HUES64 (cell line): ENCODE measurements around the gene HYDIN. TPM values are rescaled to one million over a fixed set of nuclear protein-coding genes. Genes with fewer than 3 reads are reported as not detected.

Experiments used
- H3K27ac ChIP-seq: 2 replicates; pipeline ENCODE4 v1.7.0; 2013; ENCODE audit warnings: low read depth, low read length, inconsistent platforms
- H3K27me3 ChIP-seq: 2 replicates; pipeline ENCODE4 v1.6.1; 2013; ENCODE audit warnings: mild to moderate bottlenecking, low read length; ENCODE audit not compliant: insufficient read depth
- H3K36me3 ChIP-seq: 2 replicates; pipeline ENCODE4 v1.6.1; 2013; ENCODE audit warnings: mild to moderate bottlenecking, low read length; ENCODE audit not compliant: insufficient read depth
- H3K4me1 ChIP-seq: 2 replicates; pipeline ENCODE4 v1.6.1; 2013; ENCODE audit warnings: mild to moderate bottlenecking, low read length, moderate library complexity; ENCODE audit not compliant: insufficient read depth
- H3K4me3 ChIP-seq: 2 replicates; pipeline ENCODE4 v1.5.1; 2013; ENCODE audit warnings: mild to moderate bottlenecking, low read length, moderate library complexity
- H3K9ac ChIP-seq: 2 replicates; pipeline ENCODE4 v1.6.1; 2013; ENCODE audit warnings: mild to moderate bottlenecking, low read depth, low read length
- H3K9me3 ChIP-seq: 2 replicates; pipeline ENCODE4 v1.6.1; 2013; ENCODE audit warnings: low read depth, low read length; ENCODE audit not compliant: insufficient read depth
- WGBS: fragments of 150-250, 120-280 bp; methylation state at CpG from one replicate; pipeline ENCODE4 v1.1.7; 2013; ENCODE audit warnings: missing lambda C conversion rate; 5-methylcytosine and 5-hydroxymethylcytosine counted together
- polyA plus RNA-seq, 2 experiments: library from polyadenylated mRNA; stranded (reverse); fragments of 50-300 nt; gene quantifications; one replicate each; pipeline ENCODE4 v1.2.3, GENCODE V29; 2013

The HYDIN gene
- 0.85 TPM for polyA plus RNA-seq (2013, experiment 1 of 2)
- polyA plus RNA-seq (2013, experiment 2 of 2) = 1.3 TPM

DNA sequence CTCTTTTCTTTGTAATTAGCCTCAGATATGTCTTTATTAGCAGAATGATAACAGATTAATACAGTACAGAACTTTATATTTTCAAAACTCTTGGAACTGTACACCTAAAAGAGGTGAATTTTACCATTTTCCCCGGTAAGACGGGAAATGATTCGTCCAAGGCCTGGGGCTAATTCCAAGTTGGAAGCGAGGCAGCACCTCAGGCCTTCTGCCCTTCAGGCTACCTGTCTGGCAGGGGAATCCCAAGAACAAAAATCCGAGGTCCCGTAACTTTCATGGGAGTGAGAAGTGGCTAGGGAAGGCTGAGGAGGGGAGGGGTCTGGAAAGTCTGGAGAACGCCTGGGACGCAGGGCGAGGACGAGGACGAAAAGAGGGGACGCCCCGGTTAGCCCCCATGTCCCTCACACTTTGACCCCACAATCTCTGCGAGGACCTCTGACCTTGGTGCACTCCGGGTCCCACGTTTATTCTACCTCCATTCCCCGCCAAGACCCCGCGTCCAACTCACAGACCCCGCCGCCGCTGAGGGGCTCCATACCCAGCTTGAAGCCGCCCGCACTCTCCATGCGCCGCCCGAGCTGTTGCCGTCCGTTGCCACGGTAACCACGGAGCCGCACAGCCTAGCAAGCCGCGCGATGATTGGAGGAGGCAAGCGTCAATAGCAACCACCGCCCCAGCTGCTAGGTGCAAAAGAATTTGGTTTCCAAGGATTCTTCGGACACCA lies at the start of gene HYDIN:
Gene HYDIN, minus strand, starts transcription at position 601 of the 724 bp plus-strand sequence. CDS start 43,827 bp downstream, outside the sequence.
- no peaks in the 10 kb centered on the region for H3K27me3 ChIP-seq
- H3K27ac ChIP-seq = no peak within 1 kb of the TSS
- 0 out of 2 replicates have a peak, but pooled peaks cover 4% of the 10 kb centered on the region for H3K4me1 ChIP-seq
- H3K9ac ChIP-seq = peak within 1 kb of the TSS; percentile 53
- H3K36me3 ChIP-seq = no peaks in the 10 kb centered on the region; the same call in 1 of the 2 replicates
- 10% methylated on average over 38 of the region's 38 CpGs for WGBS
- peaks cover 27% of the 10 kb centered on the region for H3K9me3 ChIP-seq
- peak within 1 kb of the TSS; percentile 76 for H3K4me3 ChIP-seq

DNA sequence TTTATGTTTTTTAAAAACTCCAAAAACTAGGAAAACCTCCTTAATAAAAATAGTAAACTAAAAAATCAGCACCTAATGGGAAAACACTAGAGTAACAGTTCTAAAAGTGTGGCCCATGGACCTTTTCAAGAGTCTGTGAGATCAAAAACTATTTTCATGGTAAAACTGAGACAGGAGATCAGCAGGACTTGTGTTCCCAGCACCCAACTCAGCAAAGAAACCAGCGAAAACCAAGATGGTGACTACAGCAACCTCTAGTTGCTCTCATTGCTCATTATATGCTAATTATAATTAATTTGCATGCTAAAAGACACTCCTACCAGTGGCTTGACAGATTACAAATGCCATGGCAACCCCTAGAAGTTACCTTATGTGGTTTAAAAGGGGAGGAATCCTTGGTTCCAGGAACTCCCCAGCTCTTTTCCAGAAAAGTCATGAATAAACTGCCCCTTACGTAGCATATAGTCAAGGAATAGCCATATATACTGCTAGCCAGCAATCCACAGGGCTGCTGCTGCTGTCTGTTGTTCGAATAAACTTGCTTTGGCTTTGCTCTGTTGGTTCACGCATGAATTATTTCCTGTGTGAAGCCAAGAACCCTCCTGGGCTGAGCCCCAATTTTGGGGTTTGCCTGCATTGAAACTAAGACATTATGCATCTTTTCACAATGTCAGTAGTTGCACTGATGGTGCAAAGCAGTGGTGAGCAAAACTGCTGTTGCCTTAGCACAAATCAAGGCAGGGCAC lies 46.2 kb upstream of the HYDIN start:
- WGBS = 95% methylated on average over 4 of the region's 4 CpGs

DNA sequence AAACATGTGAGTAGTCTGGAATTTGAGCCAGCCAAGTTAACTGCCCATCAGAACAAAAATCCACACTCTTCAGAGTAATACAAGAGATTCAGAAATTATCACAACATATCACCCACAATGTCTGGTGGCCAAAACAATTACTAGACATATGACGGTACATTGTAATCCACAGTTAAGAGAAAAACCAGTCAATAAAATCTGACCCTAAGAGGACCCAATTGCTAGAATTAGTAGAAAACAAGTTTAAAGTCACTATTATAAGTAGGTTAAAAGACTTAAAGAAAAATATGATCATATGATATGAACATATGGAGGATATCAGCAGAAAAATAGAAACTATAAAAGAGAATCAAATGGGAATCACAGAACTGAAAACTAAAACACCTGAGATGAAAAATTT lies 42.9 kb upstream of the HYDIN start:
- Histone ChIP-seq H3K4me3 (no peak overlapping the region), H3K4me1 (no peaks in the 10 kb centered on the region), H3K36me3 (no peaks in the 10 kb centered on the region), H3K9me3 (peaks cover 19% of the 10 kb centered on the region), H3K27me3 (no peaks in the 10 kb centered on the region), H3K9ac (no peak overlapping the region), H3K27ac (no peak overlapping the region)
- WGBS = 100% methylated on average over 1 of the region's 1 CpG

More for the DNA sequence above, 46.2 kb upstream of the HYDIN start:
- peaks cover 19% of the 10 kb centered on the region for H3K9me3 ChIP-seq
- H3K4me1 ChIP-seq = no peaks in the 10 kb centered on the region
- no peaks in the 10 kb centered on the region for H3K27me3 ChIP-seq
- no peak overlapping the region for H3K9ac ChIP-seq
- H3K4me3 ChIP-seq = no peak overlapping the region
- no peaks in the 10 kb centered on the region for H3K36me3 ChIP-seq
- H3K27ac ChIP-seq = no peak overlapping the region

DNA sequence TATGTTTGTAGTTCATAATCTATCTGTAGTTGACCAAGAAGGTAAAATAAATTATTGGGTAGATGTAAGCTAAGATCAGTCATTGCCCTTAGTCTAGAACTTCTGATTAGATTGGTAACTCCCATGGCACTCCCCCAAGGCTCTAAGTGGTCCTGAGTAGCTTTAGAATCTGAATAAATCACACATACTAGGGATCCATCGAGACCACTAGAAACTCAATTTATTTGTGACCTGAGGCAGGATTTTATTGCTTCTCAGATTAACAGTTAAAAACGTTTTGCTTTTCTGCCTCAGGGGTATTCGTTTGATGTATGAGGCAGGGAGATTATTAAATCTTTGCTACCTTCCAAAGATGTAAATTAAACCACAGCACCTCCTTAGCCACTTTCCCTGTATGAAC lies 33.8 kb upstream of the HYDIN start:
- Histone ChIP-seq H3K27me3 (no peaks in the 10 kb centered on the region), H3K9me3 (no peaks in the 10 kb centered on the region), H3K4me3 (no peak overlapping the region), H3K36me3 (no peaks in the 10 kb centered on the region), H3K4me1 (no peaks in the 10 kb centered on the region), H3K9ac (no peak overlapping the region), H3K27ac (no peak overlapping the region)
- 88% methylated on average over 3 of the region's 3 CpGs for WGBS

DNA sequence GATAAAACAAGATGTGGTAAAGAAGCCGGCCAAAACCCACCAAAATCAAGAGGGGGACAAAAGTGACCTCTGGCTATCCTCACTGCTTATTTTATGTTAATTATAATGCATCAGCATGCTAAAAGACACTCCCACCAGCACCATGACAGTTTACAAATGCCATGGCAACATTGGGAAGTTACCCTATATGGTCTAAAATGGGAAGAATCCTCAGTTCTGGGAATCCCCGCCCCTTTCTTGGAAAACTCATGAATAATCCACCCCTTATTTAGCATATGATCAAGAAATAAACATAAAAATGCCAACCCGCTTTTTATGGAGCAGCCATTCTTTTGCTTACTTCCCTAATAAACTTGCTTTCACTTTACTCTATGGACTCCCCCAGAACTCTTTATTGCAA lies 33.1 kb upstream of the HYDIN start:
- no peaks in the 10 kb centered on the region for H3K36me3 ChIP-seq
- no peaks in the 10 kb centered on the region for H3K4me1 ChIP-seq
- H3K27ac ChIP-seq = no peak overlapping the region
- no peak overlapping the region for H3K9ac ChIP-seq
- 93% methylated on average over 3 of the region's 3 CpGs for WGBS
- no peaks in the 10 kb centered on the region for H3K9me3 ChIP-seq
- H3K27me3 ChIP-seq = no peaks in the 10 kb centered on the region
- no peak overlapping the region for H3K4me3 ChIP-seq

DNA sequence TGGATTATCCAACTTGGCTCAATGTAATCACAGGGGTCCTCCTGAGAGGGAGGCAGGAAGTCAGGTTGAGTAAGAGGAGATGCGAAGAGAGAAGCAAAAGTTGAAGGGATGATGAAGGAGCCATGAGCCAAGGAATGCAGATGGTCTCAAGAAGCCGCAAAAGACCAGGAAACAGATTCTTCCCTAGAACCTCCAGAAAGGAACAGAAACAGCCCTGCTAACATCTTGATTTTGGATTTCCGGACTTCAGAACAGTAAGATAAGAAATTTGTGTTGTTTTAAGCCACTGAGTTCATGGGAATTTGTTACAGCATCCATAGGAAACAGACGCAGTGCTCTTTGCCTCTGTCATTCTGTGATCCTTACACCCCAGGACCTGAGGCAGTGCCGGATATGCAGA lies 31.9 kb upstream of the HYDIN start:
- Histone ChIP-seq H3K9me3 (no peaks in the 10 kb centered on the region), H3K27me3 (no peaks in the 10 kb centered on the region), H3K36me3 (no peaks in the 10 kb centered on the region), H3K4me3 (no peak overlapping the region), H3K4me1 (no peaks in the 10 kb centered on the region; the same call in 1 of the 2 replicates), H3K27ac (no peak overlapping the region), H3K9ac (no peak overlapping the region)
- WGBS = 92% methylated on average over 5 of the region's 5 CpGs

DNA sequence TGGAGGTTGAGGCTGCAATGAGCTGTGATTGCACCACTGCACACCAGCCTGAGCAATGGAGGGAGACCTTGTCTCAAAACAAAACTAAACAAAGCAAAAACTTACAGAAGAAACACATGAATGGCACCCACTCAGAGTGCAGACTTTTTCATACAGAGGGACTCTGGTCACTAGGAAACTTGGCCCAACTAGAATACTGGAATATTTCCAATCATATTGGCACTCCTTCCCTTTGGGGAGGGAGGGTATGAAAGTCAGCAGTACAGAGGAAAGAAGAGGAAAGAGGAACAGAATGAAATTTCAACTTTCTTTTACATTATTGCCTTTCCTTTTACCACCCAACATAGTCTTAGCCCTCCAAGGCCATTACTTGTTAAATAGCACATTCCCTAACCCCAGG lies 30.5 kb upstream of the HYDIN start:
- no peaks in the 10 kb centered on the region for H3K27me3 ChIP-seq

DNA sequence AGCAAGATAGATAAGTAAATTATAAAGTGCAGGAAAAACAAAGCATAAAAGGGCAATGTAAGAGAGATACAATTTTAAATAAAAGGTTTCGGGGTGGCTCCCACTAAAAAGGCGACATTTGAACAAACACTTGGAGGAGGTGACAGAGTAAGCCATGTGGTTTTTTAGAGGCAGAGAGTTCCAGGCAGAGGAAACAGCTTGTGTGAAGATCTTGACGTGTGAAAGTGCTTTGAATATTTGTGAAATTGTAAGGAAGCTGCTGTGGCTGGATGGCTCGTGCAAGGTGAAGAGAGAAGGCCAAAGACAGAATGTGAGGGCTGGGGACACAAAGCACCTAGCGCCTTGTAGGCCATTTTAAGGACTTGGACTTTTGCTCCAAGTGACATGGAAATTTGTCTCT lies 28.6 kb upstream of the HYDIN start:
- no peaks in the 10 kb centered on the region for H3K27me3 ChIP-seq
- no peak overlapping the region for H3K9ac ChIP-seq
- H3K4me1 ChIP-seq = peaks cover 12% of the 10 kb centered on the region
- H3K4me3 ChIP-seq = no peak overlapping the region
- H3K36me3 ChIP-seq = no peaks in the 10 kb centered on the region
- 87% methylated on average over 5 of the region's 5 CpGs for WGBS
- H3K9me3 ChIP-seq = no peaks in the 10 kb centered on the region
- H3K27ac ChIP-seq = no peak overlapping the region

More for the DNA sequence above, 30.5 kb upstream of the HYDIN start:
- no peak overlapping the region for H3K4me3 ChIP-seq
- no peaks in the 10 kb centered on the region for H3K9me3 ChIP-seq
- no peak overlapping the region for H3K9ac ChIP-seq
- no peaks in the 10 kb centered on the region for H3K36me3 ChIP-seq
- no peaks in the 10 kb centered on the region; the same call in 1 of the 2 replicates for H3K4me1 ChIP-seq
- H3K27ac ChIP-seq = no peak overlapping the region

DNA sequence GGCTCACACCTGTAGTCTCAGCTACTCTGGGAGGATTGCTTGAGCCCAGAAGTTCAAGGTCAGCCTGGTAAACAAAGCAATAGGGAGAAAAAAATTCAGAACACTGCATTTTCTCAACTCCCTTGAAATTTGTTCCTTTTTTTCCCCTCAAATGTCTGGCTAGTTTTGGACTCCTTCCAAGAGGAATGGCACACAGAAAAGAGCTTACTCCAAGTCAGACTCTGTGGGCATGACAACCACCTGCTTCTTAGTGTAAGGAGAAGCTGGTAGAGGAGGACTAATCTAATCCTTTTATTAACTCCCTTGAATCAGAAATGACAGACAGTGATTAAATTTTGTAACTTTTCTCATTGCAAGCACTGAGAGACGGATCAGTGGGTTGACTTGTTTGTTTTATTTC lies 27.9 kb upstream of the HYDIN start:
- H3K4me1 ChIP-seq = peaks cover 12% of the 10 kb centered on the region
- 91% methylated on average over 1 of the region's 1 CpG for WGBS
- no peak overlapping the region for H3K4me3 ChIP-seq
- H3K9me3 ChIP-seq = no peaks in the 10 kb centered on the region
- no peaks in the 10 kb centered on the region for H3K27me3 ChIP-seq
- no peak overlapping the region for H3K27ac ChIP-seq
- no peaks in the 10 kb centered on the region for H3K36me3 ChIP-seq
- H3K9ac ChIP-seq = no peak overlapping the region

DNA sequence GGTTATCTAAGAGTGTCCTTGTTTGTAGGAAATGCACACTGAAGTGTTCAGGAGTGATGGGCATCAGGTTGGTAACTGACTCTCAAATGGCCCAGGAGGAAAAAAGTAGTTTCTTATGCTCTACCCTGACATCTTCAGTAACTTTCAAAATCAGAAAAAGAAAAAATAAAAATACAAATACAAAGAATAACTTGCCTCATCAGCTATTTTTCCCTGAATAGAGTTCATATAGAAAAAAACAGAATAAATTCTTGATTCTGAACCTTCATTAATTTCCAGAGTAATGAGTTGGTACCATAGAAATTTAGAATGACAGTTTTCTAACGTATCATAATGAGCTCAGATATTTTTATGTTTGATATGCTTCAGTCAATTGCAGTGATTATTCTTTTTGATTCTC lies 27.2 kb upstream of the HYDIN start:
- Histone ChIP-seq H3K27ac (no peak overlapping the region), H3K27me3 (no peaks in the 10 kb centered on the region), H3K36me3 (no peaks in the 10 kb centered on the region), H3K9me3 (no peaks in the 10 kb centered on the region), H3K4me1 (peaks cover 12% of the 10 kb centered on the region), H3K4me3 (no peak overlapping the region), H3K9ac (no peak overlapping the region)
- WGBS = 100% methylated on average over 1 of the region's 1 CpG

DNA sequence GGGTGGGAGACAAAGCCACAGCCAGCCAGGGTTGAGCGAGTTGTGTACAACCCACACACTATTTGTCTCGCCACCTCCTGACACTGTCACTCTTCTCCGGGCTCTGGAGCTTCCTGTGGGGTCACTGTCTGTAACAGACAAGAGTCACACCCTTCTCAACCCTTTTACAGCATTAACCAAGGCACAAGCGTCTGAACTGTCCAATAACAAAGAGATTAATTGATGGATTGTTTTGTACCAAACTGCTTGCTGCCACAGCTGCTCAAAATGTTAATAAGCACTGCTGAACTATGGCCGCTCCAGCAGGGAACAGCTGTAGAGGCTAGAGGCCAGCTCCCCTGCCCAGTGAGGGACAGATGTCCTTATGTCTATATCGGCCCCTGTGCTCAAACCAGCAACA lies 25.2 kb upstream of the HYDIN start:
- H3K4me1 ChIP-seq = peaks cover 13% of the 10 kb centered on the region
- H3K4me3 ChIP-seq = no peak overlapping the region
- WGBS = 88% methylated on average over 6 of the region's 6 CpGs
- H3K27ac ChIP-seq = no peak overlapping the region
- H3K9me3 ChIP-seq = no peaks in the 10 kb centered on the region
- no peak overlapping the region for H3K9ac ChIP-seq
- no peaks in the 10 kb centered on the region for H3K36me3 ChIP-seq
- H3K27me3 ChIP-seq = no peaks in the 10 kb centered on the region
